ENCODE results near the gene ARHGAP26.

ARHGAP26 gene

GRCh38 chr5:142833517-142834449 is 63.6 kb downstream of the ARHGAP26 start:
- no peak for DNase-seq

GRCh38 chr5:142834504-142834903 is 64.3 kb downstream of the ARHGAP26 start:
- no peak for DNase-seq

GRCh38 chr5:142835540-142835939 is 65.4 kb downstream of the ARHGAP26 start:
- DNase-seq = no peak

- no peak for DNase-seq
These were observed 65.9 kb downstream of the ARHGAP26 start for GRCh38 chr5:142836048-142836447.

GRCh38 chr5:142837081-142837725 is 67.0 kb downstream of the ARHGAP26 start:
- DNase-seq = no peak

- no peak for DNase-seq
These were observed 68.7 kb downstream of the ARHGAP26 start for GRCh38 chr5:142838845-142839244.

- DNase-seq = no peak
These were observed 69.7 kb downstream of the ARHGAP26 start for GRCh38 chr5:142839711-142840346.

GRCh38 chr5:142840575-142840974 is 70.4 kb downstream of the ARHGAP26 start:
- no peak for DNase-seq

GRCh38 chr5:142841511-142842265 is 71.5 kb downstream of the ARHGAP26 start:
- no peak for DNase-seq

- DNase-seq = no peak
These were observed 73.1 kb downstream of the ARHGAP26 start for GRCh38 chr5:142842994-142843905.

- no peak for DNase-seq
These were observed 74.7 kb downstream of the ARHGAP26 start for GRCh38 chr5:142844866-142845265.

- DNase-seq = no peak
These were observed 75.3 kb downstream of the ARHGAP26 start for GRCh38 chr5:142845402-142845921.

GRCh38 chr5:142845954-142846398 is 75.8 kb downstream of the ARHGAP26 start:
- no peak for DNase-seq

- DNase-seq = no peak
These were observed 76.2 kb downstream of the ARHGAP26 start for GRCh38 chr5:142846406-142846805.

GRCh38 chr5:142847898-142848790 is 78.0 kb downstream of the ARHGAP26 start:
- no peak for DNase-seq

GRCh38 chr5:142849466-142849865 is 79.3 kb downstream of the ARHGAP26 start:
- no peak for DNase-seq

GRCh38 chr5:142849880-142850279 is 79.7 kb downstream of the ARHGAP26 start:
- no peak for DNase-seq

GRCh38 chr5:142851731-142852130 is 81.6 kb downstream of the ARHGAP26 start:
- DNase-seq = no peak

GRCh38 chr5:142852416-142853198 is 82.4 kb downstream of the ARHGAP26 start:
- no peak for DNase-seq

- no peak for DNase-seq
These were observed 83.5 kb downstream of the ARHGAP26 start for GRCh38 chr5:142853682-142854081.
